SK-N-SH treated with all-trans-retinoic acid at 6 μM for 48 hours (cell line): Measurements from ENCODE around the gene AKT3.

Experiments used
- ATAC-seq: fragments of 200-7000 bp; cut with Tn5 transposase; 3 replicates; pipeline ENCODE4 v1.9.1; 2020; ENCODE audit warnings: mild to moderate bottlenecking, moderate library complexity
- ARNTL ChIP-seq: fragments of 450-650 bp; formaldehyde crosslinking; IDR thresholded peaks from 2 replicates; pipeline ENCODE4 v1.5.0; 2020; ENCODE audit warnings: low read depth, mild to moderate bottlenecking, moderate library complexity, borderline replicate concordance
- BACH2 ChIP-seq: fragments of 250-450 bp; sonication (Bioruptor Pico); IDR thresholded peaks from 2 replicates; pipeline ENCODE4 v1.9.0; 2021; ENCODE audit warnings: mild to moderate bottlenecking, borderline replicate concordance
- CREB5 ChIP-seq: fragments of 250-450 bp; sonication (Bioruptor Pico); IDR thresholded peaks from 2 replicates; pipeline ENCODE4 v1.5.1; 2020; ENCODE audit warnings: low read depth, mild to moderate bottlenecking, moderate library complexity
- CSDC2 ChIP-seq: fragments of 250-450 bp; sonication (Bioruptor Pico); IDR thresholded peaks from 2 replicates; pipeline ENCODE4 v1.5.0; 2020; ENCODE audit warnings: mild to moderate bottlenecking, moderate library complexity
- GLIS3 ChIP-seq: fragments of 250-450 bp; sonication (Bioruptor Pico); IDR thresholded peaks from 2 replicates; pipeline ENCODE4 v1.5.0; 2020; ENCODE audit warnings: mild to moderate bottlenecking, moderate library complexity
- ISL1 ChIP-seq: fragments of 250-450 bp; sonication (Bioruptor Pico); IDR thresholded peaks from 2 replicates; pipeline ENCODE4 v2.1.2; 2022; ENCODE audit warnings: mild to moderate bottlenecking, moderate library complexity
- OSR1 ChIP-seq: fragments of 250-450 bp; sonication (Bioruptor Pico); IDR thresholded peaks from 2 replicates; pipeline ENCODE4 v1.8.0; 2022; ENCODE audit warnings: moderate library complexity, mild to moderate bottlenecking, inconsistent platforms
- PATZ1 ChIP-seq: fragments of 250-450 bp; sonication (Bioruptor Pico); IDR thresholded peaks from 2 replicates; pipeline ENCODE4 v1.8.0; 2020; ENCODE audit warnings: mild to moderate bottlenecking, moderate library complexity, borderline replicate concordance
- PPARA ChIP-seq: fragments of 250-450 bp; sonication (Bioruptor Pico); IDR thresholded peaks from 2 replicates; pipeline ENCODE4 v1.5.0; 2020; ENCODE audit warnings: mild to moderate bottlenecking, borderline replicate concordance
- RARB ChIP-seq: fragments of 250-450 bp; sonication (Bioruptor Pico); IDR thresholded peaks from 2 replicates; pipeline ENCODE4 v1.8.0; 2021; ENCODE audit warnings: mild to moderate bottlenecking, moderate library complexity
- SNAI2 ChIP-seq: fragments of 250-450 bp; sonication (Bioruptor Pico); IDR thresholded peaks from 2 replicates; pipeline ENCODE4 v1.5.0; 2020; ENCODE audit warnings: mild to moderate bottlenecking, moderate library complexity
- TCF4 ChIP-seq: fragments of 250-450 bp; sonication (Bioruptor Pico); IDR thresholded peaks from 2 replicates; pipeline ENCODE4 v1.8.0; 2021; ENCODE audit warnings: mild to moderate bottlenecking, moderate library complexity, borderline replicate concordance
- TOX ChIP-seq: fragments of 250-450 bp; sonication (Bioruptor Pico); IDR thresholded peaks from 2 replicates; pipeline ENCODE4 v1.8.0; 2021; ENCODE audit warnings: mild to moderate bottlenecking, moderate library complexity, borderline replicate concordance
- TSHZ2 ChIP-seq: fragments of 250-450 bp; sonication (Bioruptor Pico); IDR thresholded peaks from 2 replicates; pipeline ENCODE4 v1.5.0; 2020; ENCODE audit warnings: mild to moderate bottlenecking, moderate library complexity
- ZC3H10 ChIP-seq: fragments of 250-450 bp; sonication (Bioruptor Pico); IDR thresholded peaks from 2 replicates; pipeline ENCODE4 v1.5.1; 2021; ENCODE audit warnings: mild to moderate bottlenecking, moderate library complexity
- ZFP3 ChIP-seq: fragments of 250-450 bp; sonication (Bioruptor Pico); IDR thresholded peaks from 2 replicates; pipeline ENCODE4 v1.5.0; 2020; ENCODE audit warnings: mild to moderate bottlenecking, moderate library complexity
- ZFP30 ChIP-seq: fragments of 450-650 bp; formaldehyde crosslinking; IDR thresholded peaks from 2 replicates; pipeline ENCODE4 v1.5.0; 2022; ENCODE audit warnings: mild to moderate bottlenecking, moderate library complexity
- ZNF565 ChIP-seq: fragments of 450-650 bp; formaldehyde crosslinking; conservative IDR thresholded peaks from 2 replicates; pipeline ENCODE4 v1.5.0; 2020; ENCODE audit warnings: low read depth, mild to moderate bottlenecking, moderate library complexity
- ZNF70 ChIP-seq: fragments of 450-650 bp; formaldehyde crosslinking; IDR thresholded peaks from 2 replicates; pipeline ENCODE4 v1.5.0; 2020; ENCODE audit warnings: mild to moderate bottlenecking, moderate library complexity
- ZNF8 ChIP-seq: fragments of 450-650 bp; formaldehyde crosslinking; IDR thresholded peaks from 2 replicates; pipeline ENCODE4 v1.5.0; 2020; ENCODE audit warnings: mild to moderate bottlenecking, moderate library complexity

The AKT3 gene

GRCh38 chr1:243587285-243587684 is 262.8 kb downstream of the AKT3 start:
- ATAC-seq: no peak
- TF ChIP-seq TOX (CRISPR knock-in tag) (no peak), CSDC2 (CRISPR knock-in tag) (no peak), ZNF565 (CRISPR knock-in tag) (no peak), OSR1 (CRISPR knock-in tag) (no peak), TSHZ2 (CRISPR knock-in tag) (no peak), RARB (no peak)

GRCh38 chr1:243585982-243586381 is 264.1 kb downstream of the AKT3 start:
- no peak for ATAC-seq

GRCh38 chr1:243582326-243582725 is 267.7 kb downstream of the AKT3 start:
- ATAC-seq: no peak
- TF ChIP-seq ZFP3 (CRISPR knock-in tag) (no peak), ZFP30 (CRISPR knock-in tag) (no peak), ZC3H10 (CRISPR knock-in tag) (no peak), ISL1 (CRISPR knock-in tag) (no peak), RARB (no peak), TCF4 (CRISPR knock-in tag) (no peak), ZNF70 (no peak), SNAI2 (CRISPR knock-in tag) (no peak), PPARA (no peak), ZNF565 (CRISPR knock-in tag) (no peak), OSR1 (CRISPR knock-in tag) (no peak), ARNTL (CRISPR knock-in tag) (no peak), TSHZ2 (CRISPR knock-in tag) (no peak), ZNF8 (no peak)

More at GRCh38 chr1:243585982-243586381, 264.1 kb downstream of the AKT3 start:
- TF ChIP-seq BACH2 (CRISPR knock-in tag) (no peak), ZNF70 (no peak), TSHZ2 (CRISPR knock-in tag) (no peak), PATZ1 (CRISPR knock-in tag) (no peak), ZNF565 (CRISPR knock-in tag) (no peak), ZNF8 (no peak), OSR1 (CRISPR knock-in tag) (no peak), CREB5 (CRISPR knock-in tag) (no peak), ZC3H10 (CRISPR knock-in tag) (no peak), ZFP3 (CRISPR knock-in tag) (no peak), ARNTL (CRISPR knock-in tag) (no peak), CSDC2 (CRISPR knock-in tag) (no peak), GLIS3 (CRISPR knock-in tag) (no peak)
